HG03521 (cell line): Measurements from ENCODE around the gene LRRC32.
"Not testable (repeated sequence)": the region's sequence is repeated elsewhere in the genome, so short reads cannot be mapped to it uniquely, and the experiment has no call there.

ENCODE experiments used
- ATAC-seq: cut with Tn5 transposase; IDR thresholded peaks from one replicate; pipeline ENCODE4 v1.9.1; 2021; ENCODE audit warnings: mild to moderate bottlenecking, moderate library complexity; ENCODE audit not compliant: unreplicated experiment

LRRC32 gene

DNA sequence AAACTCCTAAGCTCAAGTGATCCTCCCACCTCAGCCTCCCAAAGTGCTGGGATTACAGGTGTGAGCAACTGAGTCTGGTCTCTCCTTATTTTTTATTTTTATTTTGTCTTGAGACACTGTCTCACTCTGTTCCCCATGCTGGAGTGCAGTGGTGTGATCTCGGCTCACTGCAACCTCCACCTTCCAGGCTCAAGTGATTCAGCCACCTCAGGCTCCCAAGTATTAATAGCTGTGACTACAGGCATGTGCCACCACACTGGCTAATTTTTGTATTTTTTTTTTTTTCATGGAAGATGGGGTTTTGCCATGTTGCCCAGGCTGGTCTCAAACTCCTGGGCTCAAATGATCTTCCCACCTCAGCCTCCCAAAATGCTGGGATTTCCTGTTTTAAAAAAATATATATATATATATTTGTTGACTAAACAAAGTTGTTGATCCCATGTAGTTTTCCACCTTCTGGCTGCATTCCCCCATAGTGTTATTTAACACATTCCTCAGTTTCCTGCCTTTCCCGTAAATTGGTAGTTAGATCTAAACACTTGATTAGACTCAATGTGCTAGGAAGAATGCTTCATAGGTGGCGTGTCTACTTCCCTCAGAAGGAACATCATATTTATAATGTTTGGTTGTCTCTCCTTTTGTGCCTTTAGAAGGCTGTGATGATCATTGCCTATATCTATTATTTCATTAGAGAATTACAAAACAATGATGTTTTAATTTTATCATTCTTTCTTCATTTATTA, 38.8 kb downstream of the LRRC32 start:
- ATAC-seq = no peak

DNA sequence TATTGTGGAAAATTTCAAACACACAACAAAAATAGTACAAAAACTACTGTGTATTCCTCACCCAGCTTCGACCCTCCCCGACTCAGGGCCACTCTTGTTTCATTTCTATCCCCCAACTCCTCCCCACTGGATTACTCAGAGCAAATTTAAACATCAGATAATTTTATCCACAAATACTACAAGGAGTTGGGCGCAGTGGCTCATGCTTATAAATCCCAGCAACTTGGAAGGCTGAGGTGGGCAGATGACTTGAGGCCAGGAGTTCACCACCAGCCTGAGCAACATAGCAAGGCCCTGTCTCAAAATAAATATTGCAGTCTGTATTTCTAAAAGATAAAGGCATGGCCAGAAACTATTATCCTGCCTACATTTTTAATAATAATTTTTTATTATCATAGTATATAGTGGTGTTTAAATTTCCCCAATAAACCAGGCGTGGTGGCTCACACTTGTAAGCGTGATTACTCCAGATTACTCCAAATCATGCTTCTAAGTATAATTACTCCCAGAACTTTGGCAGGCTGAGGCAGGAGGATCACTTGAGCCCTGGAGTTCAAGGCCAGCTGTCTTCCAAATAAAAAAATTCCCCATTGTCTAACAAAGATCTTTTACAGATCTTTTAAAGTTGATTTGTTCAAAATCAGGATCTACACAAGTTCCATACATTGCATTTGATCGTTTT, 39.8 kb downstream of the LRRC32 start:
- no peak for ATAC-seq

DNA sequence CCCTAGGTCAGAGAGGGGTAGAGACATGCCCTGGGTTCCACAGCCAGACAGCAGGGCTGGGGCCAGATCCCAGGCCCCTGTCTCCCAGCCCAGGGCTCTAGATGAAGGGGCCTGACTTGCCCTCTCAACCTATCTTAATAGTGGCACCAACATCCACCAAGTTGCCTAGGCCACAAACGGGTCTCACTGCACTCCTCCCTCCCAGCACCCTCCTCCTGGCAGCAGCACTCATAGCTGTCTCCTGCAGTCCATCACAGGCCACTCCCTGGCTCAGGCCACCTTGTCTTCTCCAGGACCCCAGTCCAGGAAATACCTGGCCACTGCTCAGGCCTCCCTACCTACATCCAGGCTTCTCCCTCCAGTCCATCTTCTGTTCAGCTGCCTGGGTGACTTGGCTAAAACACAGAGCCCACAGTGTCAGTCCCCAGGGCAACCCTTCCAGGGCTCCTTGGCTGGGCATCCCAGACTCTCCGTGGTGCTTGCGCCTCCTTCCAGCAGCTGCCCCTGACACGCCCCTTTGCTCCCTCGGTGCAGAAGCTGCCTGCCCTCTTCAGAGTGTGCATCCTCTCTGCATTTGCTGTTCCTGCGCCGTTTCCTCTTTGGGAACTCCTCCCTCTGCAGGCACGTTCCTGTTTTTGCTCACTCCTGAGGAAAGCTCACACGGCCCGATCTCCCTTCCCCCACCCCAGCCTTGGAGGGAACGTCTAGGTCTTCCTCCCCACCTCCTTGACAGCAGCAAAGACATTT, 40.5 kb downstream of the LRRC32 start:
- ATAC-seq = no peak

DNA sequence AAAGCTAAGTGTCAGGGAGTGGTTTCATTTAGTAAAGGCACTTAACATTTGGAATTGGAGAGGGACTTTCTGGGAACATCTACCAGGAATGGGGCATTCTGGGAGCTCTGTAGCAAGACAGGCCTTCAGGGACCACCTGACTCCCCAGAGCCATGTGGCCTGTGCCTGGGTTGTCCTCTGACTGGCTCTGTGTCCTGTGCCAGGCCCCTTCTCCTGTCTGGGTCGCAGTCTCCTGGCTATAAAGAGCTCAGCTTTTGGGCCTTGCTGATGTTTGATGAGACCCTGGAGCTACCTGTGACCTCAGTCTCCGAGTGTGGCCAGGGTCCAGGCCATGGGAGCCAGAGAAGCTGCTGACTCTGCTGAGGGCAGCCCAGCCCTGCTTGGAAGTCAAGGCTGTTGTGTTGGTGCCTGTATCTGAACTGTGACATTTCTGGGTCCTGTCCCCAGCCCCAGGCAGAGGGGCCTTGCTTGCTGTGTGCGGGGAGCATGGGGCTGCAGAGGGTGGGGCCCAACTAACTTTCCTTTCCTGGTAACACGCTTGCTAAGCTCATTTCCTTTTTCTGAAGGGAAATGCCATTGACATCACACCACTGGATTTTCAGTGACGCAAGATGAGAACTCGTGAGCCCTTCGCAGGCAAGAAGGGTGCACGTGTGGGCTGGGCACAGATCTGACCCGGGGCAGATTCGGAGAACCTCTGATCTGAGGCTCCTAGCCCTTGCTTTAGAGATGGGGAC, 41.3 kb downstream of the LRRC32 start:
- ATAC-seq = no peak

DNA sequence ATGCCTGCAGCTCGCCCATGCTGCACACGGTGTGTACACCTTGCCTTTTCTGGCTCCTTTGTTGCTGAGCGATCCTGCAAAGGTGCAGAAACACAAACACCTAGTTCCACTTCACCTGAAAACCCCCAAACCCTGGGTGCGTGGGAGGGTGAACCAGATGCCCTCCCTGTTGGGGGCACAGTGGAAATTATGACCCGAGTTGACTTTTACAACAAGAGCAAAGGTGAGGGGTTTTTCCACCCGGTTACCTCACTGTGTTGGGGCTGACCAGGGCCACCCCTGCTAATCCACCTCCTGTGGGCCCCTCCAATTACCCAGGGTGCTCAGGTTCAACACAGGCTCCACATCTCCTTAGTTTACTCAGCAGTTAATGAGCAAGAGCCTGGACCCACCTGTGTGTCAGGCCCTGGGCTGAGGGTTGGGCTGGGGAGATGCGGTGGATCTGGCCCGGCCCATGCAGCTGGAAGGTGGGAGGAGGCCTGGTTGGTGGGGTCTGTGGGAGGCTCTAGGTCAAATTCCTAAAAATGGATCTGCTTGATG, 42.1 kb downstream of the LRRC32 start:
- ATAC-seq = no peak

DNA sequence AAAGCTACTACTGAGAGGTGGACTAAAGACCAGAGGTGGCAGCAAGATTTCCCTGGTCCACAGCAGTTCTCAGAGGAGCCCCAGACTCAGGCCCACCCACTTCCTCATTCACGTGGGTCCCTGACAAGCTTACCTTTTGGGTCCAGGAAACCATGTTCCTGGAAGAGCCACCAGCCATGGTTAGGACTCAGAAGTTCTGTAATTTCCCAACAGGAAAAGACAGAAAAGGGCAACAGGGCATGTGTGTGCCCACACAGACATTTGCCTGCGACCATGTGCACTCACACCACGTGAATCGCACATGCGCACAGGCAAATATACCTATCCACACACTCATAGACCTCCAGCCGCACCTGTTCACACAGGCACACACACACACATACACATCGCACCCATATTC, 42.9 kb downstream of the LRRC32 start:
- no peak for ATAC-seq

DNA sequence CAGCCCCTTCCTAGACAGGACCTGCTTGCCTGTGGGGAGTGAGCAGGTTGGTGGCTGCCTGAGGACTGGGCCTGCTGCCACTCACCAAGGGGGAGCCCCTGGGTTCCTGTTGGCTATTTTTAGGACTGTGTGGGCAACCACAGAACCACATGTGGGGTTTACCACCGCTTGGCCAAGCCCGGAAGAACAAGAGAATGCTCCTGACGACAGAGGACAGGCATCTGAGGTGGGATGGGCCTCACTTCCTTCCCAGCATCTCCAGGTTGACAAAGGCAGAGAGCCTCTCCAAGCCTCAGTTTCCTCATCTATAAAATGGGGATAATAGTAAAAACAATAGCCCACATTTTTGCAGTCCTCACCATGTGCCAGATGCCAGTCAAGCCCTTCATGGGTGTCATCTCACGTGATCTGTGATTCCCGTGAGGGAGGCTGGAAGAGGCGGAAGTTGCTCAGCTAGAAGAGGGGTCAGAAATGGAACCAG, 43.6 kb downstream of the LRRC32 start:
- ATAC-seq = peak; percentile 64

DNA sequence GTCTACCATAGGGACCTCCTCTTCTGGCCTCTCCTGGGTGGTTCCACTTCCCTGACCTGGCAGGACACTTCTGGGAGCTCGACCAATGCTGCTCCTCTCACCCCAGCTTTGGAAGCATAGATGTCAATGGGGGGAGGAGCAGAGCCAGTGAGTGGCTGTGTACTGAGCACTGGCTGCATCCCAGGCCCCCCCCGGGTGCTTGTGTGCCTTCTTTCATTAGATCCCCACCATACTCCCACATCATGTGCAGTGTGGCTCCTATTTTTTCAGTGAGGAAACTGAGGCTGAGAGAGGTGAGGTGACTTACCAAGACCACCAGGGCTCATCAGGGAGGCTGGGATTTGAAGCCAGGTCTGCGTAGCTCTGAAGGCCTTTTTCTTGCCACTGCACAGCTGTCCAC, 44.3 kb downstream of the LRRC32 start:
- no peak for ATAC-seq

DNA sequence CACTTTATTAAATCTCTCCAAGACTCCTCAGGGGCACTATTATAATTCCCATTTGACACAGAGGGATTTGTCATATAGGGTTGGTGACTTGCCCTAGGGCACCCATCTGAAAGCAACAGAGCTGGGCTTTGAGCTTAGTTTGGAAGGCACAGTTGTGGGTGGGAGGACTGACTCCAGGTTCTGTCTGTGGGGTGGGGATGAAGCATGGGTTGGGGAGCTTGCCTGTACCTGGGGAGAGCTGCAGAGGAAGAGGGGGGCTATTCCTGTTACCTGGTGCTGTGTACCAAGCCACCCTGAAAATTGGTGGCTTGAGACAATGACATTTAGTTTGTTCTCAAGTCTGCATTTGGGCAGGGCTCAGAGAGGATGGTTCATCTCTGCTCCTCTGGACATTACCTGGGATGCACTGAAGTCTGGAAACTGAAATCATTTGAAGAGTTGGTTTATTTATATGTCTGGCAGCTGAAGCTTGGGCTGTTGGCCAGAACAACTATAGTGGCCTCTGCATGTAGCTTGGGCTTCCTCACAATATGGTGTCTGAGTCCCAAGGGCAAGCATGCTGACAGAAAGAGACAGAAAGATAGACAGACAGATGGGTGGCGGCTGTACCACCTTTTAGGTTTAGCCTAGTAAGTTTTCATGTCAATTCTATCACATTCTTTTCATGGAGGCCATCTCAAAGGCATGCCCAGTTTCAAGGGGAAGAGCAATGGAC, 44.9 kb downstream of the LRRC32 start:
- no peak for ATAC-seq

DNA sequence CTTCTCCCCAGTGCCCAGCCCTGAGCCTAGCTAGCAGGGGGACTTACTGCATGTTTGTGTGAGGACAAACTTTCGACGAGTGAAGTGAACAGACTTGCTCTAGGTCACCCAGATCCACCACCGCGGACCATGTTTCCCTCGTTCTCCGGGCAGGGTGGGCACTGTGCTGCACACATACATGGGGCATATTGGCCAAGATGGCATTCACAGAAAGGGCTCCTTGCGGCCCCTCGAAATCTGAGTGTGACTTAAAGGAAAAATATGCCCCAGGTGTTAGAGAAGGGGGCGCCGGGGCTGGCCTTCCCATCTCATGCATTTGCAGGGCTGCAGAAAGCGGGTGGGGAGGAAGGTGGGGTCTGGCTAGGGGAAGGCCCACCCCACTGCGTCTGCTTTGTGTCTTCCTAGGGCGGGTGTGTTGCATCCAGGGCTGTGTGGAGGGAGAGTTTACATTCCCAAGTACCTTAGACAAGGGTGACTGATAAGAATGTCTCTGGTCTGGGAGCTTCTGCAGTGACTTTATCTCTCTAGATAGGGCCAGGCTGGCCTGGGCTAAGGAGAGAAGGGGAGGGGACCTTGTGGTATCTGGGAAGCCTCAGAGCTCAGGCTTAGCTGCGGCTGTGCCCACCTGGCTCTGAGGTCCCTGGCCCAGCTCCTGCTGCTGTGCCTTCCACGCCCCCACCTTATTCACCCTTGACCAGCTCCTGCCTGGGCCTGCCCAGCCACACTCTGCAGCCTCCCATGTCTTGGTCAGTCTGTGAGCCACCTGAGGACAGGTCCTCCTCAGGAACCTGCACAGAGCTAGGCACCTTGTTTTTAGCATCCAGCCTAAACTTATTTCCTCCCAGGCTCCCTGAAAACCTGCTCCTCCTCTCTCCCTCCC, 45.8 kb downstream of the LRRC32 start:
- no peak for ATAC-seq

DNA sequence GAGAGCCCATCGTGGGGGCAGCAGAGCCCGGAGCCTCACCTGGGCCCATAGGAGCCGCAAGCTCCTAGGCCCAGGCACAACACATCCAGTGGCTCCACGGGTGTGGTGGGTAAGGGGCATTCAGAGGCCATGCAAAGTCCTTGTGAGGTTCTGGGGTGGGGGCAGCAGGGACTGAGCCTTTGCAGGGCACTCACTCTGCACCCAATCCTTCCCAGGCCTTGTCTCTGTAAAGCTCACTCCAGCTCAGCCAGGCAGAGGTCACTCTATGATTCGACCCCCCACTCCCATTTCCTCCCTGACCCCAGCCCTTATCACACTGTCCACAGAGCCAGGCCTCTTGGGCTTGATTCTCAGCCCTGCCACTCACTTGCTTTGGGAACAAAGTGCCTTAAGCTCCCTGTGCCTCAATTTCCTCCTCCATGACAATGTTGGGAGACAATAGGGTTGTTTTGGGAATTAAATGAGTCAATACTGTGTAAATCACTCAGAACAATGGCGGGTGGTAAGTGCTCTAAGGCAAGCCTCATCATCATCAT, 46.6 kb downstream of the LRRC32 start:
- ATAC-seq = no peak

DNA sequence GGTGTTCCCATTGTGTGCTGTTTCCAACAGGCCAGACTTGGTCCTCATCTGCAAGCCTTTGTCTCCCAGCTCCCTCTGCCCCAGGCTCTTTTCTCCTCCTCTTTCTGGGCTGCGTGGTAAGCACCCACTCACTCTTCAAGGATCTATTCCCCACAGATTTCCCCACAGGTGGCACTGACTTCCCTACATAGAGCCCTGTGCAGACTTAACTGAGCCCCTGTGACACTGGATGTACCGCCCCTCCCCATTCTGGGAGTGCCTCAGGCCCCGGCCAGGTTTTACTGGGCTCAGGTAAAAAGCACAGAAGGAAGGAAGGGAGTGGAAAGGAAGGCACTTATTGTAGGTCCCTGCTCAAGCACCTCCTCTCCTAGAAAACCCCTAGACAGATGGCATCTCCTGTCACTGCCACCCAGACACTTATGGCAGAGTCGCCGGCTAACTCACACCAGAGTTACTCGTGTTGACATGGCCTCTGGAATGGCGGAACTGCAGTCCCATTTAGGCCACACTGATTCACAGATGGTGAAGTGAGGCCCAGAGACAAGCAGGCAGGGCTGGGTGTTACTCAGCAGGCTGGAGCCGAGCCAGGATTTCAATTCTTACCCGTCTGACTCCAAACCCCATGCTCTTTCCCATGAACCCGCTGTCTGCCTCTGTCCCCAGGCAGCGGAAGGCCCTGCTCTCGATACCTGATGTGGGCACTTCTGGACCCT, 47.2 kb downstream of the LRRC32 start:
- ATAC-seq = no peak

DNA sequence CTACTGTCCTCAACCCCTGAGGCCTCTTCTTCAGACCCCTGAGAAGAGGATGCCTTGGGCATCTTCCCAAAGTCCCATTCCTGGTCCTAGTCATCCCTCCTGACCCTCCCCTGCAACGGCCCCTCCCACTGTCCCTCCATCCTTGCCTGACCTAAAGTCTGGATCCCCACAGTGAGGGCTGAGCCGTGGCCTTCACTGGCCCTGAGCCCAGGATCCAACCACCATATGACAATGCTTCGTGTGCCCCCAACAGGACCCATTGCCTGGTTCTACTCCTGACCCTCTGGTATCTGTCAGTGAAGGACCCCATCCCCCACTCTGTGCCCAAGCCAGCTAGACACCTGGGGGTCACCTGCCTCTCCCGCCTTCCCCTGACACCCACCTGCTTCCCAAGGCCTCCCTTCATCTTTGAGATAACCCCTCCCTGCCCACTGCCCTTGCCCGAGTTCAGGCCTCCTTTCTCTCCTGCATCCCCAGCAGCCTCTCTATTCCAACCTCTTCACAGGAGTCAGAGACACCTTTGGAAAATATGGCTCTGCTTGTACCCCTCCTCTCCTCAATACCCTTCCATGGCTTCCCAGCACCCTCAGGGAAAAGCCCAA, 48.0 kb downstream of the LRRC32 start:
- no peak for ATAC-seq

DNA sequence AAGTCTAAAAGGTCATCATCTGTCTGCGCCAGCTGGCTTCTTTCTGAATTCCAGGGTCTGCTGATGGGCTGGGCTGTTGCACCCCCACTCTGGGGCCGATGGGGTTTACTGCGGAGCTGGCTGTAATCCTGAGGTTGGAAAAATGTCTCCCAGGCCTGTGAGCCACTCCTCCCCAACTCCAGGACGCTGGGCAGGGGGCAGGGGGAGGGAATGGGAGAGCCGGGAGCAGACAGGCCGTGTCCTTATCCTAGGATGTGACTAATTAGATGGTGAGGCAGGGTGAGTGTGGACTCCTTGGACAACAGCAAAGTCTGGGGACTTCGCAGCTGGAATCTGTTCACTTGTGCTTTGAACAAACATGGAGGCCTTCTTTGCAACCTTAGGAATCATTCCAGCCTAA, 48.7 kb downstream of the LRRC32 start:
- no peak for ATAC-seq

DNA sequence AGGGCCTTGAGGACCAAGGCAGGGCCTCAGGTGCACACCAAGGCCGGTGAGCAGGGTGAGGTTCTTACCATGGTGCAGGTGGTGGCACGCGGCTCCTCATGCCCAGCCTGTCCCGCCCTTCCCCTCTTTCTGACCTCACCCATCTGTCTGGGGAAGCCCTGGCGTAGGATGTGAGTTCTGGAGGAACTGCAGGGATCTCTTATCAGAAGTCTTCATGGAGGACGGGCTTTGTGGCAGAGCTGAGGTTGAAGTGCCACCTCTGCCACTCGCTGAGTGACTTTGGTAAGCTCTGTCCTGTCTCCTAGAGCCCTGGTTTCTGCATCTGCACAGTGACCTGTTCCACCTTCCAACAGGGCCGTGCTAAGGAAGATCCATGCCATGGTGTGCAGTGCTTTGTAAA, 49.1 kb downstream of the LRRC32 start:
- ATAC-seq = no peak

DNA sequence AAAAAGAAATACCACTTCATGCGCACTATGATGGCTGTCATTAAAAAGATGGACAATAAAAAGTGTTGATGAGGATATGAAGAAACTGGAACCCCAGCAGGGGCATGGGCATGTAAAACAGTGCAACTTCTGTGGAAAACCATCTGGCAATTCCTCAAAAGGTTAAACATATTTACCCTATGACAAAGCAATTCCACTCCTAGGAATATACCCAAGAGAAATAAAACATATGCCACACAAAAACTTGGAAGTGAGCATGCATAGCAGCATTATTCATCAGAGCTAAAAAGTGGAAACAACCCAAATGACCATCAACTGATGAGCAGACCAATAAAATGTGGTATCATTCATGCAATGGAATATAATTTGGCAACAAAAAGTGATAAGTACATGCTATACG, 50.1 kb downstream of the LRRC32 start:
- no peak for ATAC-seq

DNA sequence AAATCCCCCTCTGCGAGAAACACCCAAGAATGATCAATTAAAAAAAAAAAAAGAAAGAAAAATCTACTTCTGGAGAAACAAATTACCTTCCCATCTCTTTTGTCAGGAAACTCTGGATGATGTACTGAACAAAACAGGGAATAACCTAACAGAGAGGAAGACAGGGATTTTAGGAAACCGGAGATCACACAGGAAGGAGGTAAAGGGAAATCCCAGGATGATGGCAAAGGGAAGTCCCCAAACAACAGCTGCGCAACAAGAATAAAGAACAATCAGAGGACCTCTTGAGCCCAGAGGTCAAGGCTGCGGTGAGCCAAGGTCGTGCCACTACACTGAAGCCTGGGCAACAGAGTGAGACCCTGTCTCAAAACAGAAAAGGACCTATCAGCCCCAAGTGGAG, 50.7 kb downstream of the LRRC32 start:
- not testable (repeated sequence) for ATAC-seq
